Smooth muscle cell (in vitro differentiated cells): Measurements from ENCODE around the gene YPEL4. TPM values are rescaled to one million over a fixed set of nuclear protein-coding genes. Genes with fewer than 3 reads are reported as not detected.

Source experiments
- DNase-seq: peaks from one replicate; lab custom pipeline; 2025; ENCODE audit not compliant: unreplicated experiment; lab: John Stamatoyannopoulos, UW
- H2AFZ ChIP-seq: fragments of 200-600 bp; sonication (generic); 2 replicates; pipeline ENCODE4 v1.6.0; 2016; ENCODE audit warnings: antibody characterized with exemption, low read depth, mild to moderate bottlenecking
- H3F3A ChIP-seq: fragments of 200-600 bp; sonication (generic); 2 replicates; pipeline ENCODE4 v1.6.0; 2017; ENCODE audit warnings: antibody characterized with exemption, low read depth
- H3K27ac ChIP-seq: fragments of 200-600 bp; sonication (generic); 2 replicates; pipeline ENCODE4 v1.5.1; 2016; ENCODE audit warnings: low read depth, mild to moderate bottlenecking
- H3K27me3 ChIP-seq: fragments of 200-600 bp; sonication (generic); 2 replicates; pipeline ENCODE4 v1.6.1; 2016; ENCODE audit warnings: low read depth, mild to moderate bottlenecking
- H3K36me3 ChIP-seq: fragments of 200-600 bp; sonication (generic); 2 replicates; pipeline ENCODE4 v1.5.1; 2016; ENCODE audit warnings: low read depth
- H3K4me1 ChIP-seq: fragments of 200-600 bp; sonication (generic); 2 replicates; pipeline ENCODE4 v1.5.1; 2016; ENCODE audit warnings: low read depth
- H3K4me2 ChIP-seq: fragments of 200-600 bp; sonication (generic); 2 replicates; pipeline ENCODE4 v1.6.0; 2016; ENCODE audit warnings: mild to moderate bottlenecking
- H3K4me3 ChIP-seq: fragments of 200-600 bp; sonication (generic); 2 replicates; pipeline ENCODE4 v1.5.1; 2016; ENCODE audit warnings: mild to moderate bottlenecking
- H3K79me2 ChIP-seq: fragments of 200-600 bp; sonication (generic); 2 replicates; pipeline ENCODE4 v1.6.0; 2016; ENCODE audit warnings: low read depth, mild to moderate bottlenecking
- H3K9ac ChIP-seq: fragments of 200-600 bp; sonication (generic); 2 replicates; pipeline ENCODE4 v1.6.0; 2016; ENCODE audit warnings: low read depth
- H3K9me3 ChIP-seq: fragments of 200-600 bp; sonication (generic); replicated peaks from 2 replicates; pipeline ENCODE4 v1.5.1; 2016; ENCODE audit warnings: low read depth
- H4K20me1 ChIP-seq: fragments of 200-600 bp; sonication (generic); 2 replicates; pipeline ENCODE4 v1.6.0; 2016; ENCODE audit warnings: low read depth
- WGBS: methylation state at CpG from one replicate; pipeline ENCODE4 v1.1.7; 2016; ENCODE audit warnings: low lambda C conversion rate; 5-methylcytosine and 5-hydroxymethylcytosine counted together
- polyA plus RNA-seq: library from polyadenylated mRNA; unstranded; fragments of >200 nt; fragmentation: Nextera tagmentation; extraction: Ambion mirVana; gene quantifications from 2 replicates; pipeline ENCODE4 v1.2.1, GENCODE V29; 2016
- total RNA-seq: library from RNA; depleted of rRNA; stranded (reverse); fragments of >200 nt; gene quantifications from 2 replicates; pipeline ENCODE4 v1.2.3, GENCODE V29; 2014
- TF ChIP-seq, protein P1 (sequence below): fragments of 200-600 bp; sonication (generic); IDR thresholded peaks from 2 replicates; pipeline ENCODE4 v1.5.1; 2017; ENCODE audit warnings: borderline replicate concordance, mild to moderate bottlenecking, antibody characterized with exemption; ENCODE audit not compliant: insufficient read depth, poor library complexity, severe bottlenecking

Gene YPEL4
- total and polyA plus RNA-seq, 2 experiments from 2014 or later: 2.0 to 2.5 TPM

DNA sequence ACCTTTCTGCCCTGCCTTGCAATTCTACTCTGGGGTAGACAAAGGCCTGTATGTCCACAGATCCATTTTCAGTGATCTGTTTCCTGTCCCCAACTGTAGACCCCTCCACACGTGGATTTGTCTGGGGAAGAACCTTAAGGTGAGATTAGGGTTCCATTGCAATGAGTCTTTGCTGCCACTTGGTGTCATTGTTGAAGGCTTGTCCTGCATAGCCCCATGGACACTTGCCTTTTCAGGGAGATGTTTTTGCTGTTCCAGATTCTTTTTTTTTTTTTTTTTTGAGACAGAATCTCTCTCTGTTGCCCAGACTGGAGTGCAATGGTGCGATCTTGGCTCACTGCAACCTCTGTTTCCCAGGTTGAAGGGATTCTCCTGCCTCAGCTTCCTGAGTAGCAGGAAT, 30.4 kb downstream of the YPEL4 start:
- Histone ChIP-seq H4K20me1 (no peaks in the 10 kb centered on the region), H2AFZ (no peak overlapping the region), H3K79me2 (no peaks in the 10 kb centered on the region), H3K4me2 (no peak overlapping the region), H3K9ac (no peak overlapping the region), H3K4me1 (no peaks in the 10 kb centered on the region), H3F3A (no peaks in the 10 kb centered on the region), H3K36me3 (no peaks in the 10 kb centered on the region), H3K4me3 (no peak overlapping the region), H3K27me3 (no peaks in the 10 kb centered on the region), H3K27ac (no peak overlapping the region), H3K9me3 (no peaks in the 10 kb centered on the region)
- TF ChIP-seq, protein P1, sequence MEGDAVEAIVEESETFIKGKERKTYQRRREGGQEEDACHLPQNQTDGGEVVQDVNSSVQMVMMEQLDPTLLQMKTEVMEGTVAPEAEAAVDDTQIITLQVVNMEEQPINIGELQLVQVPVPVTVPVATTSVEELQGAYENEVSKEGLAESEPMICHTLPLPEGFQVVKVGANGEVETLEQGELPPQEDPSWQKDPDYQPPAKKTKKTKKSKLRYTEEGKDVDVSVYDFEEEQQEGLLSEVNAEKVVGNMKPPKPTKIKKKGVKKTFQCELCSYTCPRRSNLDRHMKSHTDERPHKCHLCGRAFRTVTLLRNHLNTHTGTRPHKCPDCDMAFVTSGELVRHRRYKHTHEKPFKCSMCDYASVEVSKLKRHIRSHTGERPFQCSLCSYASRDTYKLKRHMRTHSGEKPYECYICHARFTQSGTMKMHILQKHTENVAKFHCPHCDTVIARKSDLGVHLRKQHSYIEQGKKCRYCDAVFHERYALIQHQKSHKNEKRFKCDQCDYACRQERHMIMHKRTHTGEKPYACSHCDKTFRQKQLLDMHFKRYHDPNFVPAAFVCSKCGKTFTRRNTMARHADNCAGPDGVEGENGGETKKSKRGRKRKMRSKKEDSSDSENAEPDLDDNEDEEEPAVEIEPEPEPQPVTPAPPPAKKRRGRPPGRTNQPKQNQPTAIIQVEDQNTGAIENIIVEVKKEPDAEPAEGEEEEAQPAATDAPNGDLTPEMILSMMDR: no peak
- WGBS: 95% methylated on average over 2 of the region's 2 CpGs
- DNase-seq: no peak

- Histone ChIP-seq H3K4me3 (no peak overlapping the region), H3K4me1 (no peaks in the 10 kb centered on the region), H4K20me1 (no peaks in the 10 kb centered on the region), H3K27ac (no peak overlapping the region), H2AFZ (no peak overlapping the region), H3K9ac (no peak overlapping the region), H3K27me3 (no peaks in the 10 kb centered on the region), H3K9me3 (no peaks in the 10 kb centered on the region), H3K79me2 (no peaks in the 10 kb centered on the region), H3K36me3 (no peaks in the 10 kb centered on the region), H3F3A (no peaks in the 10 kb centered on the region), H3K4me2 (no peak overlapping the region)
- WGBS: 69% methylated on average over 2 of the region's 2 CpGs
- no peak for DNase-seq
- TF ChIP-seq, protein P1: no peak
Observed at GRCh38 chr11:57618438-57618837, 31.3 kb downstream of the YPEL4 start.

GRCh38 chr11:57616595-57616994, 33.1 kb downstream of the YPEL4 start:
- Histone ChIP-seq H3K4me3 (no peak overlapping the region), H3K27me3 (no peaks in the 10 kb centered on the region), H4K20me1 (no peaks in the 10 kb centered on the region), H2AFZ (no peak overlapping the region), H3K4me2 (no peak overlapping the region), H3K79me2 (no peaks in the 10 kb centered on the region), H3K9ac (no peak overlapping the region), H3K36me3 (no peaks in the 10 kb centered on the region), H3K4me1 (no peaks in the 10 kb centered on the region), H3K9me3 (no peaks in the 10 kb centered on the region), H3F3A (no peaks in the 10 kb centered on the region), H3K27ac (no peak overlapping the region)
- DNase-seq: no peak
- TF ChIP-seq, protein P1: no peak
- WGBS: 93% methylated on average over 3 of the region's 3 CpGs

GRCh38 chr11:57615308-57615707, 34.4 kb downstream of the YPEL4 start:
- Histone ChIP-seq H3K27ac (no peak overlapping the region), H3K9ac (no peak overlapping the region), H2AFZ (no peak overlapping the region), H3K27me3 (no peaks in the 10 kb centered on the region), H3K79me2 (no peaks in the 10 kb centered on the region), H3K4me1 (no peaks in the 10 kb centered on the region), H3K9me3 (no peaks in the 10 kb centered on the region), H3F3A (no peaks in the 10 kb centered on the region), H3K4me3 (no peak overlapping the region), H3K4me2 (no peak overlapping the region), H4K20me1 (no peaks in the 10 kb centered on the region), H3K36me3 (no peaks in the 10 kb centered on the region)
- WGBS: 85% methylated on average over 1 of the region's 1 CpG
- TF ChIP-seq, protein P1: no peak
- no peak for DNase-seq
